GM18861 (cell line): ENCODE measurements around the gene RHOT2.

Experiments
- ATAC-seq: cut with Tn5 transposase; IDR thresholded peaks from one replicate; pipeline ENCODE4 v1.9.1; 2021; ENCODE audit not compliant: unreplicated experiment

The RHOT2 gene

DNA sequence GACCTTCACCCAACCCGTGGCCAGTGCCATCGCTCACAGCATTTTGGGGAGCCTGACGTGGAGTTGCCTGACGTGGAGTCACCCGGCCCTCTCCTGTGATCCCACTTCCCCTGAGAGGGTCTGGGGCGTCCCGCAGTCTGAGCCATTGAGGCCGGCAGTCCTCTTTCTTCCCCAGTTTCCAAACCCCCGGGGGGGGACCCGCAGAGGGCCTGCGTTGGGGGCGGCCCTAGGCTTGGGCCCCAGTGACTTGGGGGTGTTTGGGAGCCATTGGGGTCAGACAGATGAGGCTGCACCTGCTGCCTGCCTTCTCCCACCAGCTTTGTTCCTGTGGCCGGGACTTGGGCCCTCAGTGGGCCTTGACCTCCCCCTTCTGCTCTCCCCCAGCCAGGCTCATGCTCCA, 1.7 kb downstream of the RHOT2 start:
- ATAC-seq: no peak

DNA sequence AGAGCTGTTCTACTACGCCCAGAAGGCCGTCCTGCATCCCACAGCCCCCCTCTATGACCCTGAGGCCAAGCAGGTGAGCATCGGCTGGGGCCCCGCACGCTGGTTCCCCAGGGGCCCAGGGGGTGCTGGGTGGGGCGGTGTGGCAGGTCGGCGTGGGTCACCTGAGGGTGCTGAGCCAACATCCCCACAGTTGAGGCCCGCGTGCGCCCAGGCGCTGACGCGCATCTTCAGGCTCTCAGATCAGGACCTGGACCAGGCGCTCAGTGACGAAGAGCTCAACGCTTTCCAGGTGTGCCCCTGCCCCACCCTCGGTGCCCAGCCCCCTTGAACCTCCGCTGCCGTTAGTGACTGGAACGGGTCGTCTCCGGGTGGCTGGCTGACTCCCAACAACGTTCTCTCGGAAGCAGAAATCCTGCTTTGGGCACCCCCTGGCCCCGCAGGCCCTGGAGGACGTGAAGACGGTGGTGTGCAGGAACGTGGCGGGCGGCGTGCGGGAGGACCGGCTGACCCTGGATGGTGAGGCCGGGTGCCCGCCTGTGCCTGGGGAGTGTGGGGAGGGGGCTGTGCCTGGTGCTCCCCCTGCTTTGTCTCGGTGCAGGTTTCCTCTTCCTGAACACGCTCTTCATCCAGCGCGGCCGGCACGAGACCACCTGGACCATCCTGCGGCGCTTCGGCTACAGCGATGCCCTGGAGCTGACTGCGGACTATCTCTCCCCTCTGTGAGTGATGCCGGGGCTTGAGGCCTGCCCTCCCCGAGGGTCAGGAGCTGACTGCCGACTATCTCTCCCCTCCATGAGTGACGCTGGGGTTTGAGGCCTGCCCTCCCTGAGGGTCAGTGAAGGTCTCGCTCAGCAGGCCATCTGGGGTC, 2.8 kb downstream of the RHOT2 start:
- no peak for ATAC-seq

DNA sequence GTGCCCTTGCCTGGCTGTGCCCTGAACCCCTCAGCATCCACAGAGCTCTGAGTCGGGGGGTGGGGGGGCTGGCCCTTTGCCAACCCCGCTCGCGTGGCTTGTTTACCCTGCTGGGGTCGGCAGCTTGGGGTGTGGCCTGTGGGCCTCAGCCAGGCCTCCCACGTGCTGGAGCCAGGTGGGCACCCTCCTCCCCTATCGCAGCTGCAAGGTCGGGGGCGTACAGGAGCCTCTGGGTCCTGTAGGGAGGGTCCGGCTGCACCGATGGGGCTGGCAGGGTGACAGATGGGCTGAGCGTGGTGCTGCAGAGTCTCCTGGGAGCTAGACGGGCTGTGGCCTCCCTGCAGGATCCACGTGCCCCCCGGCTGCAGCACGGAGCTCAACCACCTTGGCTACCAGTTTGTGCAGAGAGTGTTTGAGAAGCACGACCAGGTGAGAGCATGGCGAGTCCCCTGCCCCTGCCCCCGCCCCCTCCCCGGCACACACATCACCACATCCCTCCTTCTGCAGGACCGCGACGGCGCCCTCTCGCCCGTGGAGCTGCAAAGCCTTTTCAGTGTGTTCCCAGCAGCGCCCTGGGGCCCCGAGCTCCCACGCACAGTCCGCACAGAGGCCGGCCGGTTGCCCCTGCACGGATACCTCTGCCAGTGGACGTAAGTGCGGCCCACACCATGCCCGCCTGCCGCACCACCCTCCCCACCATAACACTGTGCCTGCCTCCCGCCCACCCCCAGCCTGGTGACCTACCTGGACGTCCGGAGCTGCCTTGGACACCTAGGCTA, 3.6 kb downstream of the RHOT2 start:
- ATAC-seq: no peak

DNA sequence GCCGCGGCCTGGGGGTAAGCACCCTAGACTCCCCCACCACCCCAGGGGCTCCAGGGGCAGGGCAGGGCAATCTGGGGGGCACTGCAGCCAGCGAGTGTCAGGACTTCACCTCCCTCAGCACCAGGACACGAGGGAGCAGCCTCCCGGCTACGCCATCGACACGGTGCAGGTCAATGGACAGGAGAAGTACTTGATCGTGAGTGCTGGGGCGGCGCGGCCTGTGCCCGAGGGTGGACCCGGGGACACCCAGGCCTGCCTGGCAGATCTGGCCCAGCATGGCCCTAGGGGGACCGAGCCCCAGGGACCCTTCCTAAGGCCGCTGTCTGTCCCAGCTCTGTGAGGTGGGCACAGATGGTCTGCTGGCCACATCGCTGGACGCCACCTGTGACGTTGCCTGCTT, 4.4 kb downstream of the RHOT2 start:
- ATAC-seq: no peak

DNA sequence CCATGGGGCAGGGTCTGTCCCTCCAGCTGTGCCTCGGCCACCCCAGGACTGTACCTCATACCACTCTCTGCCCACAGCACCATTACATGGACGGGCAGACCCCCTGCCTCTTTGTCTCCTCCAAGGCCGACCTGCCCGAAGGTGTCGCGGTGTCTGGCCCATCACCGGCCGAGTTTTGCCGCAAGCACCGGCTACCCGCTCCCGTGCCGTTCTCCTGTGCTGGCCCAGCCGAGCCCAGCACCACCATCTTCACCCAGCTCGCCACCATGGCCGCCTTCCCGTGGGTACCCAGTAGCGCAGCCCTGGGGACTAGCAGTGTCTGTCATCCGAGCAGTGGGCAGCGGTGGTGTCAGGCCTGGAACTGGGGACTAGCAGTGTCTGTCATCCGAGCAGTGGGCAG, 4.9 kb downstream of the RHOT2 start:
- no peak for ATAC-seq

DNA sequence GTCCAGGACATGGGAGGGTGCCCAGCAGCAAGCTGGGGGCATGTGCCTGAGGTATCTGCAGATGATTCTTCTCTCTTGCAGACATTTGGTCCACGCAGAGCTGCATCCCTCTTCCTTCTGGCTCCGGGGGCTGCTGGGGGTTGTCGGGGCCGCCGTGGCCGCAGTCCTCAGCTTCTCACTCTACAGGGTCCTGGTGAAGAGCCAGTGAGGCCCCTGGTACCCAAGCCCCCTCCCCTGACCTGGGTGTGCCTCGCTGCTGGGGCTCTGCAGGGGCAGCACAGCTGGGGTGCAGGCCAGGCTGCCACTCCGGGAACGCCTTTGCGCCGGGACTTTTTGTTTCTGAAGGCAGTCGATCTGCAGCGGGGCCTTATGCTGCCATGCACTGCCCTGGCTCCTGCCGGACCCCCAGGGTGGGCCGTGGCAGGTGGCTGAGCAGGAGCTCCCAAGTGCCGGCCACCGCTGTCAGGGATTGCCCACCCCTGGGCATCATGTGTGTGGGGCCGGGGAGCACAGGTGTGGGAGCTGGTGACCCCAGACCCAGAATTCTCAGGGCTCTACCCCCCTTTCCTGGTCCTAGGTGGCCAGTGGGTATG, 5.6 kb downstream of the RHOT2 start:
- no peak for ATAC-seq

DNA sequence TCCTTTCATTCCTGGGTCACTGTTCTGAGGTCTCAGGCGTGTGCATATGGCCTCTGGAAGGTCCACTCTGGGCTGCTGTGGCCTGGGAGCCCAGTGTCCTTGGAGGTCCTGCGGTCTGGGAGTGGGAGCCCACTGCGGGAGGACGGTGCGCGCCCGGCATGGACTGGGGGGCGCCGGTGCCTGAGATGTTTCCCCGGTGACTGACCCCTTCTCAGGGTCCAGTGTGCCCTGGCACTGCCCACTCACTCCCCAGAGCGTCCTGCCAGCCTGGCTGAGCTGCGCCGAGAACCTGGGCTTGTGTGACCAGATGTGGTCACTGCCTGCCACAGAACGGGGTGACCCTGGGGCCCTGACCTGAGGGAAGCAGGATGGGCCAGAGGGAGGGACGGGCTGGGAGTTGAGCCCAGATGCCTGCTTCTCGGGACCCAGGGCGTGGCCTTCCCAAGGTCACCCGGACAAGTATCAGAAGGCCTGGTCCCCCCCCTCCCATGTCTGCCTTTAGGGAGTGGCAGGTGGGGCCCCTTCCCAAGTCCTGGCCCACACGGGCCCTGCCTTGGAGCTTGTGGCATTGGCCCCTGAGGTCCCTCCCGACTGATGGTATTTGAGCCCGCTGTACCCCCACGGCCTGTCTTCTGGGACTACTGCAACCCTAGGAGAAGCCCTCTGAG, 6.4 kb downstream of the RHOT2 start:
- no peak for ATAC-seq

DNA sequence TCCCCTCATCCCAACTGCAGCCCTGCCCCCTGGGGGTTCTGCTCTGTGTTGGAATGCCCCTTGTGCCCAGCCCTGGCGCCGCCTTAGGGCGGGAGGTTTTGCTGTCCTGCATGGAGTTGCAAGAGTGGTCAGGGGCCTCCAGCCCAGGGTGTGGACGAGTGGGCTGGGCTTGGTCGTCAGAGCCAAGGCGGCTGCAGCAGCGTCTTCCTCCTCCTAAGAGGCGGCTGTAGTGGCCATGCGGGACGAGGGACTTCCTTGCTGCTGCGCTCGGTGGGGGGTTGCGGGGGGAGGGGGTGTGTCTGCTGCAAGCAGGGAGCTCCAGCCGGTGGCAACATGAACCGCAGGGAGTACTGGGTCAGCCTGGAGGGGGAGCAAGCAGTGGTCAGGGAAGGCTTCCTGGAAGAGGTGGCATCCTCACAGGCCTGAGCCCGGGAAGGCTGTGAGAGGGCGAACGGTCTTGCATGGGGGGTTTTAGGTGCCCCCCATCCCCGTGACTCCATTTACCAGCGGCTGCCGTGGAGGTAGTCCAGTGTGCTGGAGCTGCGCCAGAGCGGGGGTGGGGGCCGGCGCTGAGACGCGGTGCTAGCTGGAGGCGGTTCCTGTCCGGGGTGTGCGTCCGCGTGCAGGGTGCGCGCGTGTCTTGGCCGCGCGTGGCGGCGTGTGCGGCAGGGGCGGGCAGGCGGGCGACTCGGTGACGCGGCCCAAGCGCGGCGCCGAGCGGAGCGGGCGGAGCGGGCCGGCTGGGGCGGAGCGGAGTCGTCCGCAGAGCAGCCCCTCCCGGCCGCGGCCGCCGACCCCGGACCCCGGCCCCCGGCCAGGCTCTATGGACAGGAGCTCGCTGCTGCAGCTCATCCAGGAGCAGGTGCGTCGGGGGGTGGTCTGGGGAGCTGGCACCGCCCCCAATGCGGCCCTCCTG, 7.3 kb downstream of the RHOT2 start, which contains the start of gene RHBDL1:
TSS of gene RHBDL1 (plus strand) at position 704 of the 916 bp plus-strand sequence. CDS start at position 824, 120 bp downstream.
- ATAC-seq: no peak

DNA sequence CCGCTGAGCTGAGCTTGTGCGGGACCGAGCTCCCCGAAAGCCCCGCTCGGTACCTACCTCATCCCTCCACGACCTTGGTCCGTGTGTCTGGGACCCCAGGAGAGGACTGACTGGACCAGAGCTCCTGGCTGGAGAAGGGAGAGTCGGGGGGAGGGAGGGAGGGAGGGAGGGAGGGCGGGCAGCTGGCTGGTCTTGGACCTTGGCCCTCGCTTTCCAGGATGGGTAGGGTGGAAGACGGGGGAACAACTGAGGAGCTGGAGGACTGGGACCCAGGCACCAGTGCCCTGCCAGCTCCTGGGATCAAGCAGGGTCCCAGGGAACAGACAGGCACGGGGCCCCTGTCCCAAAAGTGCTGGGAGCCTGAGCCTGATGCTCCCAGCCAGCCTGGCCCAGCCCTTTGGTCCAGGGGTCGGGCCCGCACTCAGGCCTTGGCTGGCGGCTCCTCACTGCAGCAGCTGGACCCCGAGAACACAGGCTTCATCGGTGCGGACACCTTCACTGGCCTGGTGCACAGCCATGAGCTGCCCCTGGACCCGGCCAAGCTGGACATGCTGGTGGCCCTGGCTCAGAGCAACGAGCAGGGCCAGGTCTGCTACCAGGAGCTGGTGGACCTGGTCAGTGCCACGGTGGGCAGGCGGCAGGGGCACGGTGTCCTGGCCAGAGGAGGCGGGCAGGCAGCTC, 8.1 kb downstream of the RHOT2 start:
- no peak for ATAC-seq

DNA sequence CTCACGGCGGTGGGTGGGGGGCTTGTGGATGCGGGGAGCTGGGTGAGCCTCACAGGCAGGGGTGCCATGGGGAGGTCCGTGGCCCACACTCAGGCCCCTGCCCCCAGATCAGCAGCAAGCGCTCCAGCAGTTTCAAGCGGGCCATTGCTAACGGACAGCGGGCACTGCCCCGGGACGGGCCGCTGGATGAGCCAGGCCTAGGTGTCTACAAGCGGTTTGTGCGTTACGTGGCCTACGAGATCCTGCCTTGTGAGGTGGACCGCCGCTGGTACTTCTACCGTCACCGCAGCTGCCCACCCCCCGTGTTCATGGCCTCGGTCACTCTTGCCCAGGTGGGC, 8.6 kb downstream of the RHOT2 start:
- no peak for ATAC-seq

DNA sequence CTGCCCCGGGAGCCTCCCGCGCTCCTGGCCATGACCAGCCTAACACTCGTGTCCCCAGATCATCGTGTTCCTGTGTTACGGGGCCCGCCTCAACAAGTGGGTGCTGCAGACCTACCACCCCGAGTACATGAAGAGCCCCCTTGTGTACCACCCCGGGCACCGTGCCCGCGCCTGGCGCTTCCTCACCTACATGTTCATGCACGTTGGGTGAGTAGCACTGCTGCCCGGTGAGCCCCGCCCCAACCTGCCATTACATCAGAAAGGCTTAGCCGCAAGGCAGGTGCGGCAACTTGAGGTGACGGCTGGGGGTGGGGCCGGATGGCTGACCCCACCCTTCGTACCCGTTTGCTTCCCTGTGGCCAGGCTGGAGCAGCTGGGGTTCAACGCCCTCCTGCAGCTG, 9.0 kb downstream of the RHOT2 start:
- no peak for ATAC-seq

DNA sequence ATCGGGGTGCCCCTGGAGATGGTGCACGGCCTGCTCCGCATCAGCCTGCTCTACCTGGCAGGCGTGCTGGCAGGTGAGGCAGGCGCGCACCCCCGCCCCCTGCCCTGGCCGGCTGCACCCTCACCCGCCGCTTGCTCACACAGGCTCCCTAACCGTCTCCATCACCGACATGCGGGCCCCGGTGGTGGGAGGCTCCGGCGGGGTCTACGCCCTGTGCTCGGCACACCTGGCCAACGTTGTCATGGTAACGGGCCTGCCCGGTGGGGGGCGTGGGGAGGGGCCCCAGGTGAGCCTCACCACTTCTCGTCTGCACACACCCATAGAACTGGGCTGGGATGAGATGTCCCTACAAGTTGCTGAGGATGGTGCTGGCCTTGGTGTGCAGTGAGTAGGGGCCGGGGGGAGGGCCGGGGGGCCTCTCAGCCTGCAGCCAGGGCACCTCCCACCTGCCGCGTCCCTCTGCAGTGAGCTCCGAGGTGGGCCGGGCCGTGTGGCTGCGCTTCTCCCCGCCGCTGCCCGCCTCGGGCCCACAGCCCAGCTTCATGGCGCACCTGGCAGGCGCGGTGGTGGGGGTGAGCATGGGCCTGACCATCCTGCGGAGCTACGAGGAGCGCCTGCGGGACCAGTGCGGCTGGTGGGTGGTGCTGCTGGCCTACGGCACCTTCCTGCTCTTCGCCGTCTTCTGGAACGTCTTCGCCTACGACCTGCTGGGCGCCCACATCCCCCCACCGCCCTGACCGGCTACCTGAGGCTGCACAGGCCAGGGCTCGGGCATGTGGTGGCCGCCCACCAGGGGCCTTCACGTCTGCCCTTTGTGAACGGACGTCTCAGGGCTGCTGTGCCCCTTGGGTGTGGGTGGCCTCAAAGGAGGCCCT, 9.6 kb downstream of the RHOT2 start:
- ATAC-seq: no peak

DNA sequence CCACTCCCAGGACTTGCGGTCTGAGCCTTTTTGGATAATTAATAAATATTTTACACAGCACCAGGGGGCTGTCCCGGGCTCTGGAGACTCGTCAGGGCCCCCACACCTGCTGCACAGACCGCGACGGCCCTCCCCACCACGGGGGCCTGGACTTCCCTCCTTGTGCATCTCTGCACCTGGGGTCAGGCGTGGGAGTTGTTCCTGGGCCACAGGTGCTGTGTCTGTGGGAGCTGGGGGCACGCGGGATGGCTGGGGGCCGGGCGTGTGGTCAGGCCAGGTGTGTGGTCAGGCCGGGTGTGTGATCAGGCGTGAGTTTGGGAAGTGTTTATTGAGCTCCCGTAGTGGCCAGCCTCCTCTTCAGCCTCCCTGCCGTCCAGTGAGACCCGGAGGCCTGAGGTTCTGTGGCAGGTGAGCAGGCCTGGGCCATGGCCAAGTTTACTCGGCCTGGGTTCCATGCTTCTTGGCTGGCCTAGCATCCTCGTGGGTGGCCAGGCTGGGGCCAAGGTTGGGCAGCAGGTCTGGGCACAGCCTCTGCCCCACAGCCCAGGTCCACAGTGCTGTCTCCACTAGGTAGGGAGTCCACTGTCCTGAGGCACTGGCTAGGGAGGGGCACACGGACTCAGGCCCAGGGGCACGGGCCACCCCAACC, 10.4 kb downstream of the RHOT2 start:
- ATAC-seq: no peak

DNA sequence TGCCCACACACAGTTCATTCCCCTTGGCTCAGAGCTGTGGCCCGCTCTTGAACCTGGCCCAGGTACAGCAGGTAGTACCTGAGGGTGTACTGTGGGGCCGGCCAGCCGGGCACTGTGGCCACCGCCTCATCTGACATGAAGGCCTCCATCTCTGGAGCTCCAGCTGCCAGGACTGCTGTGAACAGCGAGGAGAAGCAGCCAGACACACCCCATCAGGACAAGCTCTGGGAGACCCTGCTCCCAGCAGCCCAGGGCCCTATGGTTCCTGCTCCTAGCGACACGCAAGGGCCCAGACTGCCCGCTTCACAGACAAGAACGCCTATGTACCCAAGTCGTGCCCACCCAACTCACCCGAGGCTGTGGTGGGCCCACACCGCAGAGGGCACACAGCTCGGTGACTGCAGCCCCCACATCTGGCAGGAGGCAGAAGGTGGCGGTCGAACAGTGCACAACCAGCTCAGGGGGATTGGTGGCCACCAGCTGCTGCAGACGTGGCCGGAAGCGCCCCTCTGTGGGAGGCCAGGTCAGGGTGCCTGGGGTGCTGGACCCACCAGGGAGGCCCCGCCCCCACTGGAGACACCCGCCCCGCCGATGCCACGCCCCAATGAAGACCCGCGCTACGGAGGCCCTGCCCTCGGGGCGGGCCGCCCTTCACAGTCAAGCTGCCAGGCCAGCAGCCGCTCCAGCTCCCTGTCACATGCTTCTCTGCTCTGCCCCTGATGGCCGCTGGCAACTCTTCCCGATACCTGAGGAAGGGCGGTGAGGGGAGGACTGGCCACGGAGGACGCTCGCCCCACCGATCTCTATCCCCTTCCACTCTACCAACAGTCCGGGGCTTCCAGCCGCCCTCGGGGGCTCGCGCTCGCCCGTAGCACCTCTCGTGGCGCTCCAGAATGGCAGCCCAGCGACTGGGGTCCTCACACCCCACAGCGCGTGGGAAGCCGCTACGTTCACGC, 11.2 kb downstream of the RHOT2 start:
- no peak for ATAC-seq

DNA sequence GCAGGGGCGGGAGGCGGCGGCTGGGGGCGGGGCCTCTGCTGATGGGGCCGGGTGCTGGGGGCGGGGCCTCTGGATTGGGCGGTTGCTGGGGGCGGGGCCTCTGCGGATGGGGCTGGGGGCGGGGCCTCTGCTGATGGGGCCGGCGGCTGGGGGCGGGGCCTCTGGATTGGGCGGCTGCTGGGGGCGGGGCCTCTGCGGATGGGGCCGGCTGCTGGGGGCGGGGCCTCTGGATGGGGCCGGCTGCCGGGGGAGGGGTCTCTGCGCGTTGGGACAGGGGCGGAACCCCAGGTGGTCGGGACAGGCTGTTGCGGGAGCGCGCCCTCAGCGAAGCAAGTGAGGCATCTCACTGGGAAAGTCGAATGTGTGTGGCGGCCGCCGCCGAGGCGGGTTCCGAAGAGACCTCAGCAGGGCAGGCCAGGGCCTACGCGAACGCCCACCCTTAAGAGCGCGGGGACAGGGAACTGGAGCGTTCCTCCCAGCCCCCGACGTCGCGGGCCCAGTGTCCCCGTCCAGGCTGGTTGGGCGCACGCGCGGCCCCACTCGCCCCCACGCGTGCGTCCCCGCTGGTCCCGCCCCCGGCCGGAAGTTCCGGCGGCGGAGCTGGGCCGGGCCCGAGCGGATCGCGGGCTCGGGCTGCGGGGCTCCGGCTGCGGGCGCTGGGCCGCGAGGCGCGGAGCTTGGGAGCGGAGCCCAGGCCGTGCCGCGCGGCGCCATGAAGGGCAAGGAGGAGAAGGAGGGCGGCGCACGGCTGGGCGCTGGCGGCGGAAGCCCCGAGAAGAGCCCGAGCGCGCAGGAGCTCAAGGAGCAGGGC, 12.1 kb downstream of the RHOT2 start, which contains the start of gene STUB1:
TSS of gene STUB1 (plus strand) at position 597 of the 811 bp plus-strand sequence. CDS start at position 713, 116 bp downstream.
- no peak for ATAC-seq

DNA sequence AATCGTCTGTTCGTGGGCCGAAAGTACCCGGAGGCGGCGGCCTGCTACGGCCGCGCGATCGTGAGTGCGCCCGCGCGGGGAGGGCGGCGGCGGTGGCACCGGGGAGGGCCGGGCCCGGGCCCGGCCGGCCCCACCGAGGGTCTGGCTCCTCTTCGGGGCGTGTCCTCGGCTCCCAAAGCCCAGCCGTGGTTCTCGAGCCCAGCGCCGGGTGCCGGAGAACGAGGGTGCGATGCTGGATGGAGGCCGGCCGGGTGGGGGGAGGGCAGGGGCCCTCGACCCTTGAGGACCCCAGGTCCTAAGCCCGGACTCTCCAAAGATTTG, 12.7 kb downstream of the RHOT2 start:
- no peak for ATAC-seq
